Hepatocyte (in vitro differentiated cells): ENCODE data around the gene TRPM3. TPM values are rescaled to one million over a fixed set of nuclear protein-coding genes. Genes with fewer than 3 reads are reported as not detected.

Source experiments
- DNase-seq: peaks from one replicate; pipeline ENCODE4 v3.0.0-alpha.2; 2016; ENCODE audit warnings: low spot score
- H2AFZ ChIP-seq: fragments of 200-600 bp; sonication (generic); 2 replicates; pipeline ENCODE4 v1.6.0; 2016; ENCODE audit warnings: antibody characterized with exemption, mild to moderate bottlenecking
- H3K27ac ChIP-seq: fragments of 200-600 bp; sonication (generic); 2 replicates; pipeline ENCODE4 v1.5.1; 2016; ENCODE audit warnings: mild to moderate bottlenecking
- H3K27me3 ChIP-seq: fragments of 200-600 bp; sonication (generic); 2 replicates; pipeline ENCODE4 v1.6.1; 2016
- H3K36me3 ChIP-seq: fragments of 200-600 bp; sonication (generic); replicated peaks from 2 replicates; pipeline ENCODE4 v1.5.1; 2016; ENCODE audit warnings: low read depth; ENCODE audit not compliant: insufficient read depth
- H3K4me1 ChIP-seq: fragments of 200-600 bp; sonication (generic); 2 replicates; pipeline ENCODE4 v1.5.1; 2016; ENCODE audit warnings: mild to moderate bottlenecking, moderate library complexity; ENCODE audit not compliant: insufficient read depth
- H3K4me2 ChIP-seq: fragments of 200-600 bp; sonication (generic); 2 replicates; pipeline ENCODE4 v1.6.0; 2016
- H3K4me3 ChIP-seq: fragments of 200-600 bp; sonication (generic); 2 replicates; pipeline ENCODE4 v1.5.1; 2016; ENCODE audit warnings: mild to moderate bottlenecking
- H3K79me2 ChIP-seq: fragments of 200-600 bp; sonication (generic); 2 replicates; pipeline ENCODE4 v1.6.0; 2017; ENCODE audit warnings: mild to moderate bottlenecking
- H3K9me2 ChIP-seq: fragments of 200-600 bp; sonication (generic); replicated peaks from 2 replicates; pipeline ENCODE4 v1.6.0; 2017; ENCODE audit warnings: mild to moderate bottlenecking; ENCODE audit not compliant: insufficient read depth
- H3K9me3 ChIP-seq: fragments of 200-600 bp; sonication (generic); 2 replicates; pipeline ENCODE4 v1.5.1; 2016; ENCODE audit warnings: low read depth, mild to moderate bottlenecking
- H4K20me1 ChIP-seq: fragments of 200-600 bp; sonication (generic); 2 replicates; pipeline ENCODE4 v1.6.0; 2016; ENCODE audit warnings: mild to moderate bottlenecking; ENCODE audit not compliant: insufficient read depth, poor library complexity, severe bottlenecking
- CTCF ChIP-seq: fragments of 200-600 bp; sonication (generic); IDR thresholded peaks from 2 replicates; pipeline ENCODE4 v1.5.1; 2016; ENCODE audit warnings: antibody characterized with exemption, mild to moderate bottlenecking; ENCODE audit not compliant: poor library complexity
- EZH2 ChIP-seq: fragments of 200-600 bp; sonication (generic); IDR thresholded peaks from 2 replicates; pipeline ENCODE4 v1.6.1; 2016; ENCODE audit warnings: antibody characterized with exemption, mild to moderate bottlenecking, borderline replicate concordance
- EZH2phosphoT487 ChIP-seq: fragments of 200-600 bp; sonication (generic); IDR thresholded peaks from one replicate; pipeline ENCODE4 v1.6.1; 2018; ENCODE audit warnings: antibody characterized with exemption, mild to moderate bottlenecking, low read depth, moderate library complexity; ENCODE audit not compliant: unreplicated experiment, severe bottlenecking
- WGBS: methylation state at CpG from one replicate; pipeline ENCODE4 v1.1.6; 2016; ENCODE audit warnings: low lambda C conversion rate; ENCODE audit errors: missing lambda C conversion rate; 5-methylcytosine and 5-hydroxymethylcytosine counted together
- polyA plus RNA-seq: library from polyadenylated mRNA; unstranded; fragments of >200 nt; fragmentation: Nextera tagmentation; extraction: Ambion mirVana; gene quantifications from 2 replicates; pipeline ENCODE4 v1.2.1, GENCODE V29; 2016
- total RNA-seq: library from RNA; depleted of rRNA; stranded (reverse); fragments of >200 nt; gene quantifications from 2 replicates; pipeline ENCODE4 v1.2.3, GENCODE V29; 2014

TRPM3 gene
- total and polyA plus RNA-seq, 2 experiments from 2014 or later, result 0.60 to 0.68 TPM

- Histone ChIP-seq H3K79me2 (no peaks in the 10 kb centered on the region), H3K9me2 (no peaks in the 10 kb centered on the region), H3K36me3 (no peaks in the 10 kb centered on the region), H2AFZ (no peak overlapping the region), H3K4me2 (no peak overlapping the region), H3K27me3 (no peaks in the 10 kb centered on the region), H4K20me1 (no peaks in the 10 kb centered on the region), H3K27ac (no peak overlapping the region), H3K4me3 (no peak overlapping the region), H3K9me3 (no peaks in the 10 kb centered on the region), H3K4me1 (no peaks in the 10 kb centered on the region)
- WGBS, result 77% methylated on average over 1 of the region's 1 CpG
- DNase-seq, result no peak
- TF ChIP-seq CTCF (no peak), EZH2 (no peak), EZH2phosphoT487 (no peak)
These were observed 445.5 kb downstream of the TRPM3 start for GRCh38 chr9:70675868-70676370.

GRCh38 chr9:70673844-70674243 is 447.6 kb downstream of the TRPM3 start:
- no peak overlapping the region for H3K27ac ChIP-seq
- no peaks in the 10 kb centered on the region for H3K27me3 ChIP-seq
- no peak for DNase-seq
- H3K9me3 ChIP-seq, result no peaks in the 10 kb centered on the region
- no peak overlapping the region for H2AFZ ChIP-seq
- no peaks in the 10 kb centered on the region for H3K4me1 ChIP-seq
- no peaks in the 10 kb centered on the region for H3K79me2 ChIP-seq
- TF ChIP-seq EZH2phosphoT487 (no peak), EZH2 (no peak), CTCF (no peak)
- H3K4me2 ChIP-seq, result no peak overlapping the region
- WGBS, result 93% methylated on average over 1 of the region's 1 CpG
- no peaks in the 10 kb centered on the region for H3K36me3 ChIP-seq
- no peaks in the 10 kb centered on the region for H3K9me2 ChIP-seq
- H4K20me1 ChIP-seq, result no peaks in the 10 kb centered on the region
- no peak overlapping the region for H3K4me3 ChIP-seq

GRCh38 chr9:70672161-70672649 is 449.2 kb downstream of the TRPM3 start:
- Histone ChIP-seq H3K4me2 (no peak overlapping the region), H3K9me3 (no peaks in the 10 kb centered on the region), H3K27me3 (no peaks in the 10 kb centered on the region), H3K27ac (no peak overlapping the region), H2AFZ (no peak overlapping the region), H3K36me3 (no peaks in the 10 kb centered on the region), H3K79me2 (no peaks in the 10 kb centered on the region), H3K9me2 (no peaks in the 10 kb centered on the region), H3K4me1 (no peaks in the 10 kb centered on the region), H3K4me3 (no peak overlapping the region), H4K20me1 (no peaks in the 10 kb centered on the region)
- DNase-seq, result no peak
- 92% methylated on average over 1 of the region's 1 CpG for WGBS
- TF ChIP-seq EZH2phosphoT487 (no peak), EZH2 (no peak), CTCF (no peak)
